HepG2 (cell line): ENCODE data around the gene ATP9B. TPM values are rescaled to one million over a fixed set of nuclear protein-coding genes. Genes with fewer than 3 reads are reported as not detected.
"Not testable (repeated sequence)": the region's sequence is repeated elsewhere in the genome, so short reads cannot be mapped to it uniquely, and the experiment has no call there.

ENCODE experiments used
- ATAC-seq: fragments of 200-7000 bp; cut with Tn5 transposase; 3 replicates; pipeline ENCODE4 v1.9.1; 2020; ENCODE audit warnings: mild to moderate bottlenecking, moderate library complexity
- BruUV-seq: library from RNA; stranded (reverse); fragments of 400-500 nt; replicated peaks from 2 replicates; lab custom pipeline; 2021; lab: Mats Ljungman, UMichigan
- CTCF ChIA-PET: fragments of 300-600 bp; formaldehyde crosslinking; extraction: SDS; loops from one replicate; lab custom pipeline; 2021; ENCODE audit warnings: low total read pairs, inconsistent platforms, low intra/inter-chr PET ratio; lab: Yijun Ruan, JAX
- POLR2A ChIA-PET: fragments of 350-600 bp; sonication (Branson Sonifier 250); formaldehyde crosslinking; loops from one replicate; lab custom pipeline; 2020; ENCODE audit warnings: antibody characterized with exemption, inconsistent platforms; lab: Yijun Ruan, JAX
- DNase-seq: peaks from one replicate; pipeline ENCODE4 v3.0.0-alpha.2; 2015; ENCODE audit warnings: low spot score
- FAIRE-seq: peaks from 3 replicates; lab custom pipeline; 2011; peaks lifted over from hg19 to GRCh38; lab: Jason Lieb, UNC
- H2AFZ ChIP-seq: one replicate; pipeline ENCODE4 v1.6.1; 2011; ENCODE audit warnings: low read length, inconsistent platforms
- H3K27ac ChIP-seq: fragments of 300-600 bp; 3 replicates; pipeline ENCODE4 v1.8.0; 2011; ENCODE audit warnings: mixed run types, mild to moderate bottlenecking, mixed read lengths, low read length, inconsistent platforms; ENCODE audit not compliant: insufficient read depth; ENCODE audit errors: extremely low read length
- H3K27me3 ChIP-seq, 2 experiments: fragments of 200-600 bp in 1 of 2; 2 replicates in 1 of 2; 3 replicates in 1 of 2; pipeline versions ENCODE4 v1.6.0 to v1.8.0; 2011; ENCODE audit warnings: low read length in 2 of 2, mild to moderate bottlenecking in 2 of 2, moderate library complexity in 2 of 2, inconsistent platforms in 1 of 2; ENCODE audit not compliant: insufficient read depth in 2 of 2, control insufficient read depth in 1 of 2
- H3K36me3 ChIP-seq, 2 experiments: fragments of 200-600 bp in 1 of 2; replicated peaks in 1 of 2; 2 replicates in 1 of 2; 3 replicates in 1 of 2; pipeline versions ENCODE4 v1.5.1 to v1.8.0; 2011; ENCODE audit warnings: low read length in 2 of 2, inconsistent platforms in 1 of 2; ENCODE audit not compliant: insufficient read depth in 2 of 2, control insufficient read depth in 1 of 2
- H3K4me1 ChIP-seq: 2 replicates; pipeline ENCODE4 v1.5.1; 2012; ENCODE audit warnings: low read length, inconsistent platforms; ENCODE audit not compliant: insufficient read depth
- H3K4me2 ChIP-seq: 2 replicates; pipeline ENCODE4 v1.6.0; 2011; ENCODE audit warnings: low read depth, low read length, inconsistent platforms
- H3K4me3 ChIP-seq, 3 experiments: fragments of 200-600 bp in 1 of 3; sonication (generic), shearing (Covaris generic) in 1 of 3; replicated peaks in 1 of 3; 2 replicates each; pipeline ENCODE4 v1.5.1; 2011 to 2016; ENCODE audit warnings: low read length in 3 of 3, inconsistent platforms in 2 of 3, low read depth in 2 of 3, mild to moderate bottlenecking in 2 of 3, control low read depth in 1 of 3, mixed read lengths in 1 of 3; ENCODE audit not compliant: insufficient read depth in 1 of 3
- H3K79me2 ChIP-seq: one replicate; pipeline ENCODE4 v1.6.1; 2011; ENCODE audit warnings: low read length, inconsistent platforms; ENCODE audit not compliant: insufficient read depth
- H3K9ac ChIP-seq: 2 replicates; pipeline ENCODE4 v1.6.0; 2011; ENCODE audit warnings: mild to moderate bottlenecking, low read depth, low read length, inconsistent platforms; ENCODE audit not compliant: insufficient read depth
- H3K9me3 ChIP-seq: 2 replicates; pipeline ENCODE4 v1.5.1; 2012; ENCODE audit warnings: mild to moderate bottlenecking, low read length
- H4K20me1 ChIP-seq: 2 replicates; pipeline ENCODE4 v1.6.0; 2011; ENCODE audit warnings: inconsistent platforms, mild to moderate bottlenecking, low read length, moderate library complexity; ENCODE audit not compliant: insufficient read depth
- BORCS8-MEF2B ChIP-seq: sonication (generic); formaldehyde crosslinking; IDR thresholded peaks from 2 replicates; pipeline ENCODE4 v1.8.0; 2022; ENCODE audit warnings: mild to moderate bottlenecking, missing genetic modification reagents
- CEBPB ChIP-seq: IDR thresholded peaks from 2 replicates; pipeline ENCODE4 v1.6.1; 2011; ENCODE audit warnings: low read depth, low read length, improper control_type of control experiment, borderline replicate concordance
- SRY ChIP-seq: sonication (generic); formaldehyde crosslinking; IDR thresholded peaks from 2 replicates; pipeline ENCODE4 v1.8.0; 2022; ENCODE audit warnings: mild to moderate bottlenecking, missing genetic modification reagents
- ZEB1 ChIP-seq: IDR thresholded peaks from 2 replicates; pipeline ENCODE4 v1.6.1; 2012; ENCODE audit warnings: mild to moderate bottlenecking, low read depth, inconsistent platforms; ENCODE audit not compliant: insufficient replicate concordance
- ZNF256 ChIP-seq: sonication (generic); formaldehyde crosslinking; conservative IDR thresholded peaks from 2 replicates; pipeline ENCODE4 v1.4.0; 2020; ENCODE audit warnings: missing genetic modification reagents
- ZNF557 ChIP-seq: sonication (generic); formaldehyde crosslinking; IDR thresholded peaks from 2 replicates; pipeline ENCODE4 v1.4.0; 2020; ENCODE audit warnings: missing genetic modification reagents
- ZNF674 ChIP-seq: sonication (generic); formaldehyde crosslinking; IDR thresholded peaks from 2 replicates; pipeline ENCODE4 v1.5.0; 2020; ENCODE audit warnings: low read depth, mild to moderate bottlenecking, missing genetic modification reagents
- ZNF720 ChIP-seq: sonication (generic); formaldehyde crosslinking; IDR thresholded peaks from 2 replicates; pipeline ENCODE4 v1.4.0; 2020; ENCODE audit warnings: missing genetic modification reagents
- WGBS: methylation state at CpG from one replicate; pipeline ENCODE4 v1.1.6; 2017; ENCODE audit warnings: low lambda C conversion rate; 5-methylcytosine and 5-hydroxymethylcytosine counted together
- in situ Hi-C: cut with HindIII; loops from 2 replicates; pipeline ENCODE4 v1.10.0; 2017; ENCODE audit warnings: low pct_unique_long_range_greater_than_20kb; ENCODE audit not compliant: extremely low pct_ligation_motif_present
- intact Hi-C: fragments of 100-400 bp; cut with micrococcal nuclease; formaldehyde crosslinking; loops from one replicate; pipeline ENCODE4 v1.10.0; 2022; ENCODE audit not compliant: unreplicated experiment
- polyA plus RNA-seq, 8 experiments: library from polyadenylated mRNA; depleted of rRNA in 3 of 8; stranded (reverse) in 7 of 8; unstranded in 1 of 8; fragments of >200 nt; fragmentation: Illumina TruSeq in 4 of 8; extraction: Trizol in 4 of 8; gene quantifications; 2 replicates each; pipeline versions ENCODE4 v1.2.1 to v1.2.3, GENCODE V29; 2011 to 2016; ENCODE audit warnings: low read depth in 4 of 8, missing spikeins in 1 of 8, mixed read lengths in 1 of 8; ENCODE audit not compliant: insufficient read depth in 1 of 8
- total RNA-seq, 5 experiments: library from RNA; depleted of rRNA; stranded (reverse); fragments of >200 nt; fragmentation: Illumina TruSeq; extraction: Trizol; gene quantifications; 2 replicates each; pipeline ENCODE4 v1.2.3, GENCODE V29; 2016; ENCODE audit warnings: low read depth in 1 of 5
- TF ChIP-seq, protein P1 (sequence below): sonication (generic); formaldehyde crosslinking; IDR thresholded peaks from 2 replicates; pipeline ENCODE4 v1.8.0; 2022; ENCODE audit warnings: missing genetic modification reagents, mild to moderate bottlenecking, inconsistent platforms, borderline replicate concordance
- TF ChIP-seq, protein P2 (sequence below): sonication (generic); formaldehyde crosslinking; IDR thresholded peaks from 2 replicates; pipeline ENCODE4 v1.4.0; 2020; ENCODE audit warnings: missing genetic modification reagents

Gene ATP9B
- total and polyA plus RNA-seq, 2 of the 13 experiments (the other 11 are each of a cell fraction or from before 2014, with no cell fraction given): 10.8 to 11.3 TPM

GRCh38 chr18:79290409-79290808 lies 221.2 kb downstream of the ATP9B start:
- CTCF ChIA-PET, ATAC-seq: not testable (repeated sequence)

DNA sequence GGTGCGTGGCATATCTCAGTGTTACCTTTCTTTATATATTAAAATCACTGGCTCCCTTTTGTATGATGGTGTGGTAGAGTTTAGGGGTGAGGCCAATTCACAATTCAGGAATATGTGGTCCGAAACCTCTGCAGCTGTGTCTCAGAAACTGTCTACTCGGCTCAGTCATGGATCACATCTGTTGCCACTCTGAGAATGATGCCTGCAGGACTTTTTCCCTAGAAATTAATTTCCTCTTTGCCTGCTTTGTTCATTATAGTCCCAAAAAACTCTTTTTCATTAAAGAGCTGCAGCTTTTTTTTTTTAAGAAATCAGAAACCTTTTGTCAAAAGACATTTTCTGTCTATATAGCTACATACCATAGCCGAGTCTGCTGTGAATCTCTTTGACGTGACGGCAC lies 221.7 kb downstream of the ATP9B start:
- no peaks in the 10 kb centered on the region for H3K79me2 ChIP-seq
- no peak overlapping the region for H3K27ac ChIP-seq
- intact Hi-C loops: no loop called here
- H2AFZ ChIP-seq: no peak overlapping the region
- H3K9me3 ChIP-seq: no peaks in the 10 kb centered on the region
- no peaks in the 10 kb centered on the region for H3K4me1 ChIP-seq
- FAIRE-seq (no peak), DNase-seq (no peak), ATAC-seq (no peak)
- H3K4me3 ChIP-seq: no peak overlapping the region
- H3K9ac ChIP-seq: no peak overlapping the region
- H4K20me1 ChIP-seq: no peaks in the 10 kb centered on the region
- in situ Hi-C loops: no loop called here
- over 99% methylated on average over 6 of the region's 6 CpGs for WGBS
- peaks cover 0 to 5% of the 10 kb centered on the region in 2 experiments; a peak in 1 of 5 replicates for H3K36me3 ChIP-seq
- ChIA-PET CTCF (no interaction called here), POLR2A (no interaction called here)
- H3K4me2 ChIP-seq: no peak overlapping the region
- BruUV-seq: no TSS peak
- H3K27me3 ChIP-seq: no peaks in the 10 kb centered on the region
- no peak for TF ChIP-seq BORCS8-MEF2B (CRISPR knock-in tag)
- TF ChIP-seq ZNF256 (CRISPR knock-in tag): no peak
- TF ChIP-seq, protein P1, sequence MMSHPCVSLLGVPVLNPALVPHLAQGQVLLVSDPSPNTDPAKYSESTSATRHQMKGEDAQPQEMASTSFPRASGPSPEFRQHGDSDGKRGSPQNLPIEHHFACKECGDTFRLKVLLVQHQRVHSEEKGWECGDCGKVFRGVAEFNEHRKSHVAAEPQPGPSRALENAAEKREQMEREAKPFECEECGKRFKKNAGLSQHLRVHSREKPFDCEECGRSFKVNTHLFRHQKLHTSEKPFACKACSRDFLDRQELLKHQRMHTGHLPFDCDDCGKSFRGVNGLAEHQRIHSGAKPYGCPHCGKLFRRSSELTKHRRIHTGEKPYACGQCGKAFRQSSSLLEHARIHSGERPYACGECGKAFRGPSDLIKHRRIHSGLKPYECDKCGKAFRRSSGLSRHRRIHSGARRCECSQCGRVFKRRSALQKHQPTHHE: no peak
- TF ChIP-seq ZNF674: no peak
- no peak for TF ChIP-seq CEBPB
- TF ChIP-seq SRY: no peak
- TF ChIP-seq ZNF720 (CRISPR knock-in tag): no peak
- TF ChIP-seq ZEB1: no peak
- TF ChIP-seq ZNF557 (CRISPR knock-in tag): no peak

More at GRCh38 chr18:79290409-79290808, 221.2 kb downstream of the ATP9B start:
- DNase-seq, H2AFZ ChIP-seq, H3K9ac ChIP-seq, H3K4me2 ChIP-seq, H3K9me3 ChIP-seq, H4K20me1 ChIP-seq, H3K4me1 ChIP-seq, H3K27ac ChIP-seq, H3K79me2 ChIP-seq, H3K4me3 ChIP-seq, H3K36me3 ChIP-seq, in situ Hi-C loops, H3K27me3 ChIP-seq, POLR2A ChIA-PET, FAIRE-seq, BruUV-seq, intact Hi-C loops: not testable (repeated sequence)
- 91% methylated on average over 13 of the region's 15 CpGs for WGBS
- TF ChIP-seq, protein P2, sequence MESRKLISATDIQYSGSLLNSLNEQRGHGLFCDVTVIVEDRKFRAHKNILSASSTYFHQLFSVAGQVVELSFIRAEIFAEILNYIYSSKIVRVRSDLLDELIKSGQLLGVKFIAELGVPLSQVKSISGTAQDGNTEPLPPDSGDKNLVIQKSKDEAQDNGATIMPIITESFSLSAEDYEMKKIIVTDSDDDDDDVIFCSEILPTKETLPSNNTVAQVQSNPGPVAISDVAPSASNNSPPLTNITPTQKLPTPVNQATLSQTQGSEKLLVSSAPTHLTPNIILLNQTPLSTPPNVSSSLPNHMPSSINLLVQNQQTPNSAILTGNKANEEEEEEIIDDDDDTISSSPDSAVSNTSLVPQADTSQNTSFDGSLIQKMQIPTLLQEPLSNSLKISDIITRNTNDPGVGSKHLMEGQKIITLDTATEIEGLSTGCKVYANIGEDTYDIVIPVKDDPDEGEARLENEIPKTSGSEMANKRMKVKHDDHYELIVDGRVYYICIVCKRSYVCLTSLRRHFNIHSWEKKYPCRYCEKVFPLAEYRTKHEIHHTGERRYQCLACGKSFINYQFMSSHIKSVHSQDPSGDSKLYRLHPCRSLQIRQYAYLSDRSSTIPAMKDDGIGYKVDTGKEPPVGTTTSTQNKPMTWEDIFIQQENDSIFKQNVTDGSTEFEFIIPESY (CRISPR knock-in tag): peak; percentile 91
